GM10847 (cell line): ENCODE data around the gene ZNF225.

ENCODE experiments used
- POLR2A ChIP-seq: IDR thresholded peaks from 2 replicates; pipeline ENCODE4 v1.6.1; 2011; ENCODE audit not compliant: insufficient read length; ENCODE audit errors: extremely low read depth

ZNF225 gene

DNA sequence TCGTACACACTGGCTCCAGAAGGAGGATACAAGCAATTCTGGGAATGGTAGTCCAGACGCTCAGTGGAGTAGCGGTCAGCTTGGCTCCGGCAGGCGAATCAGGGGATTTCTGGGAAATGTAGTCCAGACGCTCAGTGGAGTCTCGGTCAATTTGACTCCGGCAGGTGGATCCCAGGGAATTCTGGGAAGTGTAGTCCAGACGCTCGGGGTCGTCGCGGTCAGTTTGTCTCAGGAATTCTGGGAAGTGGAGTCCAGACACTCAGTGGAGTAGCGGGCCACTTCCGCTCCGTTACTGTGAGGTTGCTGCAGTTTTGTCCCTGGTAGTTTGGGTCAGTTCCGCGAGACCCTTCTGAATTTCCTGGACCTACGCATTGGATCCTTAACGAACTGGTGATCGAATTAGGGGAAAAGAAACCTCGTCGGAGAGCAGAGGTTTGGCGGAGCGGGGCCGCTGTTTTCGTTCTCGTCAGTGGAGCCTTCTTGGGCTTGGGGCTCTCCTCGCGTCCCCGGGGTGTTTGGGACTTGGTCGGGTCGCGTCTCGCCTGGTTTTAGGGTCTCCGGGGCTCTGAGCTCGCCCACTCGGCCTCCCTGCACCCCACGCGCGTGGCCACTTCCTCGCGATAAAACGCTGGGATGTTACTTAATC, at the start of gene ZNF225:
TSS of gene ZNF225 (plus strand) at position 262 of the 646 bp plus-strand sequence. CDS start 2,429 bp downstream, outside the sequence.
- peak; percentile 42 for TF ChIP-seq POLR2A

DNA sequence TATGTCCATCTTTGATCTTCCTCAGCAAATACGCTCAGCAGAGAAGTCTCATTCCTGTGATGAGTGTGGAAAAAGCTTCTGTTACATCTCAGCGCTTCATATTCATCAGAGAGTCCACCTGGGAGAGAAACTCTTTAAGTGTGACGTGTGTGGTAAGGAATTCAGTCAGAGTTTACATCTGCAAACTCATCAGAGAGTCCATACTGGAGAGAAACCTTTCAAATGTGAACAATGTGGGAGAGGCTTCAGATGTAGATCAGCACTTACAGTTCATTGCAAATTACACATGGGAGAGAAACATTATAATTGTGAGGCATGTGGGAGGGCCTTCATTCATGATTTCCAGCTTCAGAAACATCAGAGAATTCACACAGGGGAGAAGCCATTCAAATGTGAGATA, 46.9 kb upstream of the ZNF225 start:
- no peak for TF ChIP-seq POLR2A

DNA sequence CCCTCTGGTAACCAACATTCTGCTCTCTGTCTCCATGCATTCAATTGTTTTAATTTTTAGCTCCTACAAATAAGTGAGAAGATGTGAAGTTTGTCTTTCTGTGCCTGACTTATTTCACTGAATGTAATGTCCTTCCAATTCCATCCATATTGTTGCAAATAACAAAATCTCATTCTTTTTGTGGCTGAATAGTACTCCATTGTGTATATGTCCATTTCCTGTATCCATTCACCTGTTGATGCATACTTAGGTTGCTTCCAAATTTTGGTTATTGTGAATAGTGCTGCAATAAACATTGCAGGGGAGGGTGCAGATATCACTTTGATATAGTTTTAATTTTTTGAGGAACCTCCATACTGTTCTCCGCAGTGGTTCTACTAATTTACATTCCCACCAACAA, 43.8 kb upstream of the ZNF225 start:
- no peak for TF ChIP-seq POLR2A

DNA sequence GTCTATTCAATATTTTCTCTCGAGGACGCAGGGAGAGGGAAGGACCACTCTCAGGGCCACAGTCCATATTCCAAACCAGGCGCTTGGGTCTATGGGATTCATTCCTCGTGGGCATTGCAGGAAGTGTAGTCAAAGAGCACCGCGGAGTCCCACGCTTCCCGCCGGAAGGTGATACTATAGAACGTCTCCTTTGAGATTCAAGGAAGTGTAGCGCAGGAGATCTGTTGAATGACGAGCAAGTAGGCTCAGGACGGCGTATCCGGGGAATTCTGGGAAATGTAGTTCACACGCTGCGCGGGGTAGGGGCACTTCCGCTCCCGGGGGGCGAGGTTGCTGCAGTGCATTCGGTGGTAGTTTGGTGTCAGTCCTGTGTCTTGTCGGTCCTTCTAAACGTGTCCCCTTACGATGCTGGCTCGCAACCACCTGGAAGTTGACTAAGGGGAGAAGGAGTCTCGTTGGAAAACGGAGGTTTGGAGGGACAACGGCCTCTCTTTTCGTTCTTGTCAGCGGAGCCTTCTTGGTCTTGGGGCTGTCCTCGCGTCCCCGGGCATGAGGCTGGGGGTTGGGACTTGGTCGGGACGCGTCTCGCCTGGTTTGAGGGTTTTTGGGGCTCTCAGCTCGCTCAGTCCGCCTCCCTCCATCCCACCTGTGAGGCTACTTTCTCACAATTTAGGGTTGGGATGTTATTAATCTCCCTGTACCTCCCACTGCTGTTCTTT, 41.2 kb upstream of the ZNF225 start, which contains the start of gene ZNF284:
TSS of gene ZNF284 (plus strand) at position 336 of the 719 bp plus-strand sequence. CDS start 4,231 bp downstream, outside the sequence.
- TF ChIP-seq POLR2A = peak; percentile 21

DNA sequence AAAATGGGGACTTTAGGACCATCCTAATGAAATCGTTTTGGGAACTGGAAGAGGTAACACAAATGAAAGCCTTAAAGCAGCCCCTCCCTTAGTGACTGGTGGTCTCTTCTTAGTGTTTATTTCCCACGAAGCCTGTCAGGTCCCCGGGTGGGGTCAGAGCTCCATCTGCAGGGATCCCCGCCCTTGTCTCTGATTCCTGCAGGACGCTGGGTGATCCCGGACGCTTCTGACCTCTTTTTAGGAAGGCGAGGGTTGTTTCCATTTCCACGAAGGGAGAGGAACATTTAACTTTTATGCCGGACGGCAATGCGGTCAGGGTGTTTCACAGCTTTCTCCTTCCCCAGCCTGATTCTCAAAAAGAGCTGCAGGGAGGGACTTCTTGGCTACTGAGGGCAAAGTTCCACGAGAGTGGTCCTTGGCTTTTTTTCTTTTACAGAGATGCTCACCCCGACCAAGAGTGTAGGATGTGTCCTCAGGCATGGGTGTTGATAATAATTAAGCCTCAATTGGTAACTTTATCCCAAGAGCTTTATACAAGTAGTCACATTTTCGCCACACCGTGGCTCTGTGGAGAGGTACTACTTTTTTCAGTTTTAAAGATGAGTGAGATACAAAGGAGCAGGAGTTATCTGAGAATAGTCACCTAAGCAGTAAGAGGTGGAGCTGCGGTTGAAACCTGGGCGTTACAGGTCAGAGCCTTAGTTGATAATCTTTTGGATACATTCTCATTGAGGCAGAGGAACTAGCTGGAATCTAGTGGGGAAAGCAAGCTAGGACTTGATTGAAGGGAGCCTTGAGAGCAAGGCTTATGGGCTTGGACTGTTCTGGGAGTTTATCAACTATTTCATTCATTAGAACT, 40.4 kb upstream of the ZNF225 start:
- no peak for TF ChIP-seq POLR2A

DNA sequence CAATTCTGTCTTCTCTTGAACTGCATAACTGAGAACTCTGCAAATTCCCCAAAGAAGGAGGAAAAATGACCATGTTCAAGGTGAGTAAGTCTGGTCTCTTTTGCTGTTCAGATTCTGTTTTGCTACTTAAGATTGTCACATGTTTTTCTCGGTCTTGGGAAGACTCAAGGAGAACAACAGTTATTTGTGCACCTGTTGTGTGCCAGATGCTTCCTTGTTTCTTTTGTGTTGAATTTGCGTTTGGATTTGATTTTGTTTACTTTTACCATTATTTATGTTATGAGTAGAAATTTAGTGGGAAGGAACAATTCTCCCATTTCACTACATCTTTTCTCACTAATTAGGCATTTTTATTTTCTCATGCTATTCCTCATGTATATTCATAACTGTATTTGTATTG, 36.9 kb upstream of the ZNF225 start:
- TF ChIP-seq POLR2A = no peak

DNA sequence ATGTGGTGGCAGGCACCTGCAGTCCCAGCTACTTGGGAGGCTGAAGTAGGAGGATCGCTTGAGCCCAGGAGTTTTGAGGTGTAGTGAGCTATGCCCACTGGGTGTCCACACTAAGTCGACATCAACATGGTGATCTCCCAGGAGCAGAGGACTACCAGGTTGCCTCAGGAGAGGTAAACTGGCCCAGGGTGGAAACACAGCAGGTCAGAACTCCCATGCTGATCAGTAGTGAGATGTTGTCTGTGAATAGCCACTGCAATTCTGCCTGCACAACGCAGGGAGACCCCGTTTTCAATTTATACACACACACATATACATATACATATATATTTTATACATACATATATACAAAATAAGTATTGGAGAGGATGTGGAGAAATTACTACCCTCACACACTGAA, 21.1 kb upstream of the ZNF225 start:
- no peak for TF ChIP-seq POLR2A

DNA sequence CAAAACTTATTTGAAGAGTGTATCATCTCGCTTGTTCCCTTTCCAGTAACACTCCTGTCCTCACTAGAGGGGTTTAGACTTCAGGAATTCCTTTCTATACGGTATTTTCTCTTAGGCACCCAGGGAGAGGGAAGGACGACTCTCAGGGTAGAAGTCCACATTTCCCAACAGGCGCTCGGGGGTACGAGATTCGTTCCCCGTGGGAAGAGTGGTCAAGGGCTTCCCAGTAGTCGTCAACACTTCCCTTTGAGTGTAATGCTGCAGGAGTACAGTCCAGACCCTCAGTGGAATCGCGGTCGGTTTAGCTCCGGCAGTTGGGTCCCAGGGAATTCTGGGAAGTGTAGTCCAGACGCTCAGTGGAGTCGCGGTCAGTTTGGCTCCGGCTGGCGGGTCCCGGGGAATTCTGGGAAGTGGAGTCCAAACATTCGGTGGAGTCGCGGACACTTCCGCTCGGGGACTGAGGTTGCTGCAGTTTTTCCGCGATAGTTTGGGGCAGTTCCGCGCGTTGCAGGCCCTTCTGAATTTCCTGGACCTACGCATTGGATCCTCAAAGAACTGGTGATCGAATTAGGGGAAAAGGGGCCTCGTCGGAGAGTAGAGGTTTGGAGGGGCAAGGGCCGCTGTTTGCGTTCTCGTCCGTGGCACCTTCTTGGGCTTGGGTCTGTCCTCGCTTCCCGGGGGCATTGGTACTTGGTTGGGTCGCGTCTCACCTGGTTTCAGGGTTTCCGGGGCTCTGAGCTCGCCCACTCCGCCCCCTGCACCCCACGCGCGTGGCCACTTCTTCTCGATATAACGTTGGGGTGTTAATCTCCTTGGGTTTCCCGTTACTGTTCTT, 19.1 kb upstream of the ZNF225 start, which contains the start of gene ZNF224:
TSS of gene ZNF224 (plus strand) at position 431 of the 835 bp plus-strand sequence. CDS start 3,513 bp downstream, outside the sequence.
- TF ChIP-seq POLR2A = no peak

DNA sequence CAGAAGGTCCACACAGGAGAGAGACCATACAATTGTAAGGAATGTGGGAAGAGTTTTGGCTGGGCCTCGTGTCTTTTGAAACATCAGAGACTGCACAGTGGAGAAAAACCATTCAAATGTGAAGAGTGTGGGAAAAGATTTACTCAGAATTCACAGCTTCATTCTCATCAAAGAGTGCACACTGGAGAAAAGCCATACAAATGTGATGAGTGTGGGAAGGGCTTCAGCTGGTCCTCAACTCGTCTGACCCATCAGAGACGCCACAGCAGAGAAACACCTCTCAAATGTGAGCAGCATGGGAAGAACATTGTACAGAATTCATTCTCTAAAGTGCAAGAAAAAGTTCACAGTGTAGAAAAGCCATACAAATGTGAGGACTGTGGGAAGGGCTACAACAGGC, 5.4 kb upstream of the ZNF225 start:
- TF ChIP-seq POLR2A = no peak

DNA sequence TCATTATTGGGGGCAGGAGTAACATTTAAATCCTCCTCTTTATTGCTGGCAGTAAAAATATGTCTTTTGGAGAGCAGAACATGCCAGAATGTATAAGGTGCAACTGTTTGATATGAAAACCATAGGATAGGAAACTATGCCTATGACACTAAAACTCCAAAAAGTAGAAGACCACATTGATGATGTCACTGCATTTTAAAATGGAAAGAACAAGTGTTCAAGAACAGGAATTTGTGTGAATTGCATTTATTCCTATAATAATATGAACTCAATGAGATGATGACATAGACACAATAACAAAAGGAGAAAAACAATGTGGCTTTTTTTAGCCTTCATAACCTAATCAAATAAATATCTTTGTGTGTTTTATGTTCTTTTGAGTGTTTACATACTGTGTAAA, 3.7 kb upstream of the ZNF225 start:
- no peak for TF ChIP-seq POLR2A

DNA sequence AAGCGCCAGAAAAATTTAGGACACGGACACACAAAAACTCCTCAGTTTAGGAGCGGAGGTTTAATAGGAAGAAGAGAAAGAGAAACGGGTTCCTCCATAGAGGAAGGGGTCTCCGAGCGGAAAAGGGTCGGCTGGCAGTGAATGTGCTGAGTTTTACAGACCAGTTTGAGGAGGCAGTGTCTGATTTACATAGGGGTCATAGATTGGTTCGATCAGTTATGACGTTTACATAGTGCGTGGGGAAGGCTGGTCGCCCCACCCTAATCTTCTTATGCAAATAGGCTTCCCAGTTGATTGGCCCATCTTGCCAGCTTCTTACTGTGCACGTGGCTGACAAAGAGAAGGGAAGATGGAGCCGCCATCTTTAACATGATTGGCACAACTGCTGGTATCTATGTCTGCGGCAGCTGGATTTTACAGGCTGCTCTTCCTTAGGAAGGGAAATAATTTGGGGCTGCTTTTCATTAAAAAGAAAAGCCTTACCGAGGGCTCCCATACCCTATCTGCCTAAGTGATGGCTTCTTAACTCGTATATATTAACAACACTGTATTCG, 1.2 kb upstream of the ZNF225 start:
- TF ChIP-seq POLR2A = no peak

DNA sequence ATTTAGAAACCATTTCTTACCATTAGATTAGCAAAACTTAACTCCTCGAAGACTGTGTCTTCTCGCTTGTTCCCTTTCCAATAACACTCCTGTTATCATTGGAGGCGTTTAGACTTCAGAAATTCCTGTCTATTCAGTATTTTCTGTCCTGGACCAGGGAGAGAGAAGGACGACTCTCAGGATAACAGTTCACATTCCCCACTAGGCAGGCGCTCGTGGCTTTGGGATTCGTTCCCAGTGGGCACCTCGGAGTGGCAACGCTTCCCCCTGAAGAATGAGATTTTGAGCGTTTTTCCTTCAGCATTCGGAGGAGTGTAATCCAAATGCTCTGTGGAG, 429 bp upstream of the ZNF225 start:
- TF ChIP-seq POLR2A = no peak

DNA sequence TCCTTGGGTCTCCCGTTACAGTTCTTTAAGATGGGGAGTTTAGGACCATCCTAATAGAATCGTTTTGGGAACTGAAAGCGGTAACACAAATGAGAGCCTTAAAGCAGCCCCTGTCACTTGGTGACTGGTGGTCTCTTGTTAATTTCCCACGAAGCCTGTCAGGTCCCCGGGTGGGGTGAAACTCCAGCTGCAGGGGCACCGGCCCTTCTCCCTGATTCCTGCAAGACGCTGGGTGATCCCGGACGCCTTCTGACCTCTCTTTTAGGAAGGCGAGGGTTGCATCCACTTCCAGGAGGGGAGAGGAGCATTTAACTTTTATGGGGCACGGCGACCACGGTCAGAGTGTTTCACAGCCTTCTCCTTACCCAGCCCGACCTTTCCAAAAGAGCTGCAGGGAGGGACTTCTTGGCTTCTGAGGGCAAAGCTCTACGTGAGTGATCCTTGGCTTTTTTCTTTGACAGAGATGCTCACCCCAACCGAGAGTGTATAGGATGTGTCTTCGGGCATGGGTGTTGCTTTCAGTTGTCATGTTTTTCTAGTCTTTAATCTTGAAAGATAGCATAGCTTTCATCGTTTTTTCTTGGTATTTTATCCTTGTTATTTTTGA, 688 bp downstream of the ZNF225 start:
- TF ChIP-seq POLR2A = no peak

DNA sequence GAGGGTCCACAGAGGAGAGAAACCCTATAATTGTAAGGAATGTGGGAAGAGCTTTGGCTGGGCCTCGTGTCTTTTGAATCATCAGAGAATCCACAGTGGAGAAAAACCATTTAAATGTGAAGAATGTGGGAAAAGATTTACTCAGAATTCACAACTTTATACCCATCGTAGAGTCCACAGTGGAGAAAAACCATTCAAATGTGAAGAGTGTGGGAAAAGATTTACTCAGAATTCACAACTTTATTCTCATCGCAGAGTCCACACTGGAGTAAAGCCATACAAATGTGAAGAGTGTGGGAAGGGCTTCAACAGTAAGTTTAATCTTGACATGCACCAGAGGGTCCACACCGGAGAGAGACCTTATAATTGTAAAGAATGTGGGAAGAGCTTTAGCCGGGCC, 18.8 kb downstream of the ZNF225 start:
- TF ChIP-seq POLR2A = no peak
